Spinal cord (tissue), 10 donors: Measurements from ENCODE around the gene PIK3CA. TPM values are rescaled to one million over a fixed set of nuclear protein-coding genes. Genes with fewer than 3 reads are reported as not detected.

Experiments
- DNase-seq, 6 donors: peaks; one replicate each; pipeline versions ENCODE4 v3.0.0 to v3.0.0-alpha.2; 2013 to 2015; ENCODE audit warnings: low spot score in 6 of 6, low read depth in 4 of 6
- H3K27ac ChIP-seq: one replicate; pipeline ENCODE4 v1.5.1; 2013; ENCODE audit warnings: low read depth, low read length, control low read depth
- H3K27me3 ChIP-seq: one replicate; pipeline ENCODE4 v1.6.1; 2013; ENCODE audit warnings: low read length; ENCODE audit not compliant: control insufficient read depth, insufficient read depth
- H3K36me3 ChIP-seq: one replicate; pipeline ENCODE4 v1.6.1; 2013; ENCODE audit warnings: low read length; ENCODE audit not compliant: control insufficient read depth, insufficient read depth
- H3K4me1 ChIP-seq: one replicate; pipeline ENCODE4 v1.6.1; 2013; ENCODE audit warnings: low read length; ENCODE audit not compliant: control insufficient read depth, insufficient read depth
- H3K4me3 ChIP-seq: one replicate; pipeline ENCODE4 v1.5.1; 2013; ENCODE audit warnings: low read depth, low read length, control low read depth
- H3K9me3 ChIP-seq: one replicate; pipeline ENCODE4 v1.6.1; 2013; ENCODE audit warnings: low read length; ENCODE audit not compliant: control insufficient read depth, insufficient read depth
- WGBS: methylation state at CpG from one replicate; pipeline ENCODE4 v1.1.5; 2013; ENCODE audit warnings: missing lambda C conversion rate; ENCODE audit not compliant: insufficient coverage; 5-methylcytosine and 5-hydroxymethylcytosine counted together
- polyA plus RNA-seq, 2 donors: library from polyadenylated mRNA; unstranded; fragments of 120-200 nt; gene quantifications; one replicate each; pipeline ENCODE4 v1.2.1, GENCODE V29; 2013; ENCODE audit not compliant: insufficient read length in 2 of 2
- total RNA-seq, 2 donors: library from RNA; depleted of rRNA in 1 of 2; stranded (reverse); fragments of 120-200 nt in 1 of 2; fragments of >200 nt in 1 of 2; gene quantifications; one replicate each; pipeline versions ENCODE4 v1.2.3 to v1.2.4, GENCODE V29; 2013 to 2014
- donor health status: healthy.

Gene PIK3CA
- total and polyA plus RNA-seq, 4 donors = 15.3 to 46.4 (median 32.6) TPM

GRCh38 chr3:179150610-179151009 is 2.5 kb downstream of the PIK3CA start:
- Histone ChIP-seq H3K27ac (no peak overlapping the region), H3K36me3 (no peaks in the 10 kb centered on the region), H3K4me3 (no peak overlapping the region), H3K9me3 (no peaks in the 10 kb centered on the region), H3K27me3 (no peaks in the 10 kb centered on the region), H3K4me1 (no peaks in the 10 kb centered on the region)
- no peak for DNase-seq
- no CpG with 5 or more reads among the region's 3 CpGs for WGBS

GRCh38 chr3:179151474-179151873 is 3.3 kb downstream of the PIK3CA start:
- no peaks in the 10 kb centered on the region for H3K9me3 ChIP-seq
- no peaks in the 10 kb centered on the region for H3K36me3 ChIP-seq
- DNase-seq = peak in 1 of 6 donors; percentile 35
- no peaks in the 10 kb centered on the region for H3K4me1 ChIP-seq
- H3K4me3 ChIP-seq = no peak overlapping the region
- no peak overlapping the region for H3K27ac ChIP-seq
- no peaks in the 10 kb centered on the region for H3K27me3 ChIP-seq

- Histone ChIP-seq H3K4me1 (no peaks in the 10 kb centered on the region), H3K27ac (no peak overlapping the region), H3K4me3 (no peak overlapping the region), H3K36me3 (no peaks in the 10 kb centered on the region), H3K27me3 (no peaks in the 10 kb centered on the region), H3K9me3 (no peaks in the 10 kb centered on the region)
- no CpG with 5 or more reads among the region's 1 CpG for WGBS
- DNase-seq = no peak
Observed at GRCh38 chr3:179156170-179156569, 8.0 kb downstream of the PIK3CA start.

- H3K9me3 ChIP-seq = no peaks in the 10 kb centered on the region
- DNase-seq = no peak
- H3K27ac ChIP-seq = no peak overlapping the region
- no peaks in the 10 kb centered on the region for H3K4me1 ChIP-seq
- H3K4me3 ChIP-seq = no peak overlapping the region
- no peaks in the 10 kb centered on the region for H3K27me3 ChIP-seq
- H3K36me3 ChIP-seq = no peaks in the 10 kb centered on the region
- no CpG with 5 or more reads among the region's 1 CpG for WGBS
Observed at GRCh38 chr3:179156775-179157174, 8.6 kb downstream of the PIK3CA start.

GRCh38 chr3:179158336-179159039 is 10.3 kb downstream of the PIK3CA start:
- no CpG with 5 or more reads among the region's 6 CpGs for WGBS
- Histone ChIP-seq H3K4me3 (no peak overlapping the region), H3K4me1 (no peaks in the 10 kb centered on the region), H3K27me3 (no peaks in the 10 kb centered on the region), H3K27ac (no peak overlapping the region), H3K9me3 (no peaks in the 10 kb centered on the region), H3K36me3 (no peaks in the 10 kb centered on the region)
- DNase-seq = no peak

GRCh38 chr3:179163503-179163902 is 15.3 kb downstream of the PIK3CA start:
- H3K4me3 ChIP-seq = no peak overlapping the region
- DNase-seq = no peak
- H3K27ac ChIP-seq = no peak overlapping the region
- H3K36me3 ChIP-seq = no peaks in the 10 kb centered on the region
- H3K27me3 ChIP-seq = no peaks in the 10 kb centered on the region
- no peaks in the 10 kb centered on the region for H3K4me1 ChIP-seq
- H3K9me3 ChIP-seq = no peaks in the 10 kb centered on the region

- no peak overlapping the region for H3K4me3 ChIP-seq
Observed at GRCh38 chr3:179164857-179165256, 16.7 kb downstream of the PIK3CA start.

GRCh38 chr3:179166561-179167201 is 18.5 kb downstream of the PIK3CA start:
- H3K4me3 ChIP-seq = no peak overlapping the region
- DNase-seq = peak in 1 of 6 donors; percentile 20
- H3K4me1 ChIP-seq = no peaks in the 10 kb centered on the region
- no peaks in the 10 kb centered on the region for H3K27me3 ChIP-seq
- H3K36me3 ChIP-seq = no peaks in the 10 kb centered on the region
- no peak overlapping the region for H3K27ac ChIP-seq
- no CpG with 5 or more reads among the region's 2 CpGs for WGBS
- H3K9me3 ChIP-seq = peaks cover 6% of the 10 kb centered on the region

More at GRCh38 chr3:179164857-179165256, 16.7 kb downstream of the PIK3CA start:
- no peaks in the 10 kb centered on the region for H3K27me3 ChIP-seq
- no peaks in the 10 kb centered on the region for H3K9me3 ChIP-seq
- H3K27ac ChIP-seq = no peak overlapping the region
- H3K4me1 ChIP-seq = no peaks in the 10 kb centered on the region
- DNase-seq = no peak
- H3K36me3 ChIP-seq = no peaks in the 10 kb centered on the region

- Histone ChIP-seq H3K9me3 (peaks cover 10% of the 10 kb centered on the region), H3K36me3 (no peaks in the 10 kb centered on the region), H3K27ac (no peak overlapping the region), H3K4me1 (no peaks in the 10 kb centered on the region), H3K27me3 (no peaks in the 10 kb centered on the region), H3K4me3 (no peak overlapping the region)
- no CpG with 5 or more reads among the region's 2 CpGs for WGBS
- no peak for DNase-seq
Observed at GRCh38 chr3:179168918-179169317, 20.8 kb downstream of the PIK3CA start.

GRCh38 chr3:179172546-179172945 is 24.4 kb downstream of the PIK3CA start:
- H3K4me1 ChIP-seq = no peaks in the 10 kb centered on the region
- DNase-seq = no peak
- no peaks in the 10 kb centered on the region for H3K36me3 ChIP-seq
- no peak overlapping the region for H3K27ac ChIP-seq
- peaks cover 10% of the 10 kb centered on the region for H3K9me3 ChIP-seq
- H3K4me3 ChIP-seq = no peak overlapping the region
- no peaks in the 10 kb centered on the region for H3K27me3 ChIP-seq
